Neutrophil (primary cell): Measurements from ENCODE around the gene SLC25A26.
"Not testable (repeated sequence)": the region's sequence is repeated elsewhere in the genome, so short reads cannot be mapped to it uniquely, and the experiment has no call there.

Experiments
- H3K27ac ChIP-seq: fragments of 200-600 bp; sonication (generic); 2 replicates; pipeline ENCODE4 v1.5.1; 2016; ENCODE audit warnings: mild to moderate bottlenecking, moderate library complexity
- H3K27me3 ChIP-seq: fragments of 200-600 bp; sonication (generic); 2 replicates; pipeline ENCODE4 v1.6.0; 2016; ENCODE audit warnings: mild to moderate bottlenecking
- H3K36me3 ChIP-seq: fragments of 200-600 bp; sonication (generic); 2 replicates; pipeline ENCODE4 v1.5.1; 2017
- H3K4me1 ChIP-seq, 2 experiments: fragments of 200-600 bp in 1 of 2; sonication (generic) in 1 of 2; 1 replicate in 1 of 2; 2 replicates in 1 of 2; pipeline versions ENCODE4 v1.5.1 to v1.6.1; 2013 to 2016; ENCODE audit warnings: low read depth in 1 of 2, low read length in 1 of 2, mild to moderate bottlenecking in 1 of 2, moderate library complexity in 1 of 2; ENCODE audit not compliant: control insufficient read depth in 1 of 2, insufficient read depth in 1 of 2
- H3K4me3 ChIP-seq, 2 experiments: fragments of 200-600 bp in 1 of 2; sonication (generic) in 1 of 2; 1 replicate in 1 of 2; 2 replicates in 1 of 2; pipeline ENCODE4 v1.5.1; 2013 to 2016; ENCODE audit warnings: low read depth in 1 of 2, low read length in 1 of 2, mild to moderate bottlenecking in 1 of 2, moderate library complexity in 1 of 2
- H3K9me3 ChIP-seq: fragments of 200-600 bp; sonication (generic); 2 replicates; pipeline ENCODE4 v1.5.1; 2016
- TF ChIP-seq, protein P1 (sequence below): fragments of 200-600 bp; sonication (generic); IDR thresholded peaks from 2 replicates; pipeline ENCODE4 v1.5.1; 2016; ENCODE audit warnings: antibody characterized with exemption

SLC25A26 gene

GRCh38 chr3:66271231-66271630, 50.4 kb downstream of the SLC25A26 start:
- Histone ChIP-seq H3K4me3 (no peak overlapping the region), H3K4me1 (no peaks in the 10 kb centered on the region), H3K36me3 (no peaks in the 10 kb centered on the region), H3K9me3 (no peaks in the 10 kb centered on the region), H3K27ac (no peak overlapping the region), H3K27me3 (no peaks in the 10 kb centered on the region)
- TF ChIP-seq, protein P1, sequence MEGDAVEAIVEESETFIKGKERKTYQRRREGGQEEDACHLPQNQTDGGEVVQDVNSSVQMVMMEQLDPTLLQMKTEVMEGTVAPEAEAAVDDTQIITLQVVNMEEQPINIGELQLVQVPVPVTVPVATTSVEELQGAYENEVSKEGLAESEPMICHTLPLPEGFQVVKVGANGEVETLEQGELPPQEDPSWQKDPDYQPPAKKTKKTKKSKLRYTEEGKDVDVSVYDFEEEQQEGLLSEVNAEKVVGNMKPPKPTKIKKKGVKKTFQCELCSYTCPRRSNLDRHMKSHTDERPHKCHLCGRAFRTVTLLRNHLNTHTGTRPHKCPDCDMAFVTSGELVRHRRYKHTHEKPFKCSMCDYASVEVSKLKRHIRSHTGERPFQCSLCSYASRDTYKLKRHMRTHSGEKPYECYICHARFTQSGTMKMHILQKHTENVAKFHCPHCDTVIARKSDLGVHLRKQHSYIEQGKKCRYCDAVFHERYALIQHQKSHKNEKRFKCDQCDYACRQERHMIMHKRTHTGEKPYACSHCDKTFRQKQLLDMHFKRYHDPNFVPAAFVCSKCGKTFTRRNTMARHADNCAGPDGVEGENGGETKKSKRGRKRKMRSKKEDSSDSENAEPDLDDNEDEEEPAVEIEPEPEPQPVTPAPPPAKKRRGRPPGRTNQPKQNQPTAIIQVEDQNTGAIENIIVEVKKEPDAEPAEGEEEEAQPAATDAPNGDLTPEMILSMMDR, result no peak

- no peak overlapping the region for H3K27ac ChIP-seq
- TF ChIP-seq, protein P1, result no peak
- H3K27me3 ChIP-seq, result no peaks in the 10 kb centered on the region
- H3K4me3 ChIP-seq, result no peak overlapping the region
- no peaks in the 10 kb centered on the region for H3K9me3 ChIP-seq
- H3K4me1 ChIP-seq, result no peaks in the 10 kb centered on the region
- no peaks in the 10 kb centered on the region for H3K36me3 ChIP-seq
Measured at GRCh38 chr3:66272016-66272415, 51.2 kb downstream of the SLC25A26 start.

DNA sequence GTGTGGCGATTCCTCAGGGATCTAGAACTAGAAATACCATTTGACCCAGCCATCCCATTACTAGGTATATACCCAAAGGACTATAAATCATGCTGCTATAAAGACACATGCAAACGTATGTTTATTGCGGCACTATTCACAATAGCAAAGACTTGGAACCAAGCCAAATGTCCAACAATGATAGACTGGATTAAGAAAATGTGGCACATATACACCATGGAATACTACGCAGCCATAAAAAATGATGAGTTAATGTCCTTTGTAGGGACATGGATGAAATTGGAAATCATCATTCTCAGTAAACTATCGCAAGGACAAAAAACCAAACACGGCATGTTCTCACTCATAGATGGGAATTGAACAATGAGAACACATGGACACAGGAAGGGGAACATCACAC, 54.0 kb downstream of the SLC25A26 start:
- H3K27me3 ChIP-seq, H3K4me3 ChIP-seq, H3K36me3 ChIP-seq, H3K4me1 ChIP-seq, H3K27ac ChIP-seq, H3K9me3 ChIP-seq: not testable (repeated sequence)

- Histone ChIP-seq H3K27ac (no peak overlapping the region), H3K36me3 (no peaks in the 10 kb centered on the region), H3K4me3 (no peak overlapping the region), H3K27me3 (no peaks in the 10 kb centered on the region), H3K9me3 (no peaks in the 10 kb centered on the region), H3K4me1 (no peaks in the 10 kb centered on the region)
- TF ChIP-seq, protein P1, result no peak
Measured at GRCh38 chr3:66276705-66277274, 56.0 kb downstream of the SLC25A26 start.

DNA sequence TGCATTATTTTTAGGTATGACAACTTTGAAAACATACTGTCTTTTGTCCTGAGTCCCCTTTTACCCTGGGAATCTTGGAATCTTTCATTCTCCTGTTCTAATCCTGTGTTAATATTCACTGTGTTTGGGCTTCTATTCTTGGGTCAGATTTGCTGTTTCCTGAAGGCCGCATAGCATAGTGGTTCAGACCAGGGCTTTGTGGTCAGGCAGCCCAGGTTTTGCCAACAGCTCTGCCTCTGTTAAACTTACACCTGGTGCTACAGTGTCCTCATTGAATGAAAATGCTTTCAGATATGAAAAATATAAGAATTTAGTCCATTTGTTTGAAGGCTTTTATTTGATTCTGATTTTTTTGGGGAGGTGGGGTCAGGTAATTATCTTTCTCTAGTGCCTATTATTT, 58.4 kb downstream of the SLC25A26 start:
- no peak overlapping the region for H3K27ac ChIP-seq
- H3K4me3 ChIP-seq, result no peak overlapping the region
- no peaks in the 10 kb centered on the region for H3K27me3 ChIP-seq
- no peaks in the 10 kb centered on the region for H3K36me3 ChIP-seq
- no peaks in the 10 kb centered on the region for H3K4me1 ChIP-seq
- TF ChIP-seq, protein P1, result no peak
- H3K9me3 ChIP-seq, result no peaks in the 10 kb centered on the region

DNA sequence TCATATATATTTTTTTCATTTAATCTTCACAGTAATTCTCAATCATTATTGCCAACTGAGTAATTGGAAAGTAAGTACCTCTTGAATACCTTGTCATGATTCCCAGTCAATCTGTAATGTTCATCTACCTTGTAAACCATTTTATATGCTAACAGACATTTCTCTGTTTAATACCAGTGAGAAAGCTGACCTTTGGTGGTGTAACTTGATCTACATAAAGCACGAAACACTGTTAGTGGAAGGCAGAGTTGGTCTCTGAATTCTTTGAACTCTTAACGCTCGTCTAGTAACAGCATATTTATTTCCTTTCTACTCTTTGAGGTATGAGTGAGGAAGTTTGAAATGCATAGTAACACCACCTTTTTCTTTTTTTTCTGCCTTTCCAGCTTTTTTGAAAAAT, 59.5 kb downstream of the SLC25A26 start:
- Histone ChIP-seq H3K27me3 (no peaks in the 10 kb centered on the region), H3K4me3 (no peak overlapping the region), H3K9me3 (no peaks in the 10 kb centered on the region), H3K4me1 (no peaks in the 10 kb centered on the region), H3K27ac (no peak overlapping the region), H3K36me3 (no peaks in the 10 kb centered on the region)
- TF ChIP-seq, protein P1, result no peak

DNA sequence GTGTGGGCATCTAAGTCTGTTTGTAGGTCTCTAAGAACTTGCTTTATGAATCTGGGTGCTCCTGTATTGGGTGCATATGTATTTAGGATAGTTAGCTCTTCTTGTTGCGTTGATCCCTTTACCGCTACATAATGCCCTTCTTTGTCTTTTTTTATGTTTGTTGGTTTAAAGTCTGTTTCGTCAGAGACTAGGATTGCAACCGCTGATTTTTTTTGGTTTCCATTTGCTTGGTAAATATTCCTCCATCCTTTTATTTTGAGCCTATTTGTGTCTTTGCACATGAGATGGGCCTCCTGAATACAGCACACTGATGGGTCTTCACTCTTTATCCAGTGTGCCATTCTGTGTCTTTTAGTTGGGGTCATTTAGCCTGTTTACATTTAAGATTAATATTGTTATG, 71.1 kb downstream of the SLC25A26 start:
- not testable (repeated sequence) for H3K27ac ChIP-seq, H3K4me3 ChIP-seq, H3K36me3 ChIP-seq, H3K27me3 ChIP-seq, H3K9me3 ChIP-seq, H3K4me1 ChIP-seq
